ENCODE results near the gene B4GALT6.

DNA sequence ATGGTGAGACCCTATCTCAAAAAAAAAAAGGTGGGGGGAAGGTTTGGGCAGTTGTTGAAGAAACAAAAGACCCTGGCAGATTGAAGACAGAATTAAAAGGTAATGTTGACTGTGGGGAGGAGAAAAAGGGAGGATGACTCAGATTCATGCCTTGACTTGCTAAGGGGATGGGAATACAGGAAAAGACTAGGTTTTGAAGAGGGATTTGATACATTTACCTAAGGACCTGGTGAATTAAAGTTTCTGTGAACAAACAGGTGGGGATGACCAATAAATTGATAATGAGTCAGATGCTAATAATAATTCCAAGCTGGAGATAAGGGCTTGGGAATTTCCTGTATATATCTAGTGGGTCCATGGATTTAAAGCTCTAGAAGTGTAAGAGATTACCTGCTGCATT, 65.1 kb downstream of the B4GALT6 start:
- no peak for TF ChIP-seq CTCF (IDR thresholded peaks at IDR 0.05; ENCODE audit: insufficient read depth, low read depth, low read length)
- no peak for TF ChIP-seq EZH2 (IDR thresholded peaks at IDR 0.05; ENCODE audit: insufficient read depth, low read length)
